Activated effector memory CD4-positive, alpha-beta T cell treated with anti-CD3 and anti-CD28 coated beads, Interleukin-2, amount 50 U/mL, for 16 hours (primary cell): ENCODE results near the gene AKR1B1.

Experiments used
- DNase-seq: peaks from one replicate; pipeline ENCODE4 v3.0.0-alpha.2; 2020

Gene AKR1B1

DNA sequence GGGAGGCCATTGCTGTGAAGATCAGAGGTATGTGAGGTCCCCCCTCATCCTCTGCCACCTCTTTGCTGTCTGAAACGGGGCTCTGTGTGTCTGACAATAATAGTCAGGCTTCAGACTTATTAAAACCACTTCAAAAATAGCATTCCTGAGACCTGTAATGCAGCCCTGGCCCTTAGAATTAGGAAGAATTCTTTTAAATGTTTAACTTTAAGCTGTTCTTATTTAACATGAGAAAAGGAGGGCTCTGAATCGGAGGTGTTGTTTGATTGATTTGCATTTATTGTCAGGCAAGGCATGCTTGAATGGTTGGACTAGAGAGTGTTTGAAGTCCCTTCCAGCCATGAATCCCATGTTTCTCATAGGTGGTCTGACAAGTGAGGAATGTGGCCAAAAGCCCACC, 52.5 kb downstream of the AKR1B1 start:
- DNase-seq, result no peak

DNA sequence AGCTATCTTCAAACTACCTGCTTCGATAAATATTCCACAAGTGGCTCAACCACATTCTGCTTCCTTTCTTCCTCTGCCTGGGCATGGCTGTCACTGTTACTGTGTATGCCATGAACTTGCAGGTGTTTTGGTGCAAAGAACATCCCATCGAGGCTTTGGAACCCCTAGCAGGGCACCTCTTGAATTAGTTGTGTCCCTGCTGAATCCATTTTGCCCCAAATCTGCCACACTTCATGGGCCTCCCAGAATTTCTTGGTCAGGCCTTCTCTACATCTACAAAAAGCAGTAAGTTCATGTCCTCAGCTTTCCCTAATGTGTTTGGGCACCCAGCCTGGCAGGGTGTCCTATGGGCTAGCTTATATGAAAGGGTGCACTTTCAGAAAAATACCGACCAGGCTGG, 53.6 kb downstream of the AKR1B1 start:
- DNase-seq, result no peak

DNA sequence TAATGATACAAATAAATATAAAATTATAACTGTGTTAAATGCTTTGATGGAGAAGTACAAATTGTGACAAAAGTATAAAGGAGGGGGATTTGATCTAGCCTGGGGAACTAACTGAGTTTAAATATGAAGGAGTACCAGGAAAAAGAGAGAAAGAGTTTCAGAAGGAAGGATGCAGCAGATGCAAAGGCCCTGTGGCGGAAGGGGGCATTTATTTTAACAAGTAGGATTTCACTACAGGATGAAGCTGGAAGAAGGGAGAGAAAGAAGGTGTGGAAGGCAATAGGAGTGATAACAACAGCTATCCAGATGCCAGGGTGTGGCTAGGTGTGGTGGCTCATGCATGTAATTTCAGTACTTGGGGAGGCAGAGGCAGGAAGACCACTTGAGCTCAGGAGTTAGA, 55.8 kb downstream of the AKR1B1 start:
- DNase-seq, result no peak

GRCh38 chr7:134400859-134401258, 58.0 kb downstream of the AKR1B1 start:
- DNase-seq, result no peak

DNA sequence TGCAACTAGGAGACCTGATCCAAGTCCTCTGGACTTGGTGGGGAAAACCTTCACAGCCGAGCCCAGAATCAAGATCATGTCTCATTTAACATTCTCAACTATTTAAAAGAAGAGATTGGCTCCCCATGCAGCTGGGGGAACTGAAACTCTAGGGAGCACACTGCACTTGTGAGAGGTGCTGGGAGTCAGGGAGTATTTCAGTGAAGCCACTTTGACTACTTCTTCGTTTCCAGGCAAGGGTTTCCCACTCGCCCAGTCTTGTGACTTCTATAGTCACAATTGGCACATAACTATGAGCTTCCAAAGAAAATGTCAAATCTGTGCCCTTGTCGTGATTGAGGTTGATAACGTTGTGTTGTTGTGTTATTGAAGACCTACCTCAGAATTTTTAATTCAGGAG, 62.9 kb downstream of the AKR1B1 start:
- no peak for DNase-seq

DNA sequence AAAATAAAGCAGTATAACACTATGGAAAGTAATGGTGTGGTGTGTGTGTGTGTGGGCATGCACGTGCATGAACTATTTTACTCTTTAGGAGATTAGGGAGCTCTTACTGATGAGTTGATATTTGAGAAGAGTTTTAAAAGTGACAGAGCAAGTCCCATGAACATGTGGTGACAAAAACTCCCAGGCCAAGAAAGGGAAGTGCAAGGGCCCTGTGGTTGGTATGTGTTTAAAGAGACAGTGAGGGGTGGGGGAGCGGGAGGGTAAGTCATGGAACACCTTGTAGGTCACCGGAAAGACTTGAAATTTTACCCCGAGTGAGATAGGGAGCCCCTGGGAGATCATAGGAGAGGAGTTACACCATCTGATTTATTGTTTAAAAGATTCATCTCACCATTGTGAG, 63.3 kb downstream of the AKR1B1 start:
- no peak for DNase-seq

- DNase-seq, result no peak
Observed at GRCh38 chr7:134394056-134394455, 64.8 kb downstream of the AKR1B1 start.
